Panc1 (cell line): ENCODE data around the gene SCARB2.

Experiments
- CTCF ChIP-seq: fragments of 450-650 bp; IDR thresholded peaks from 2 replicates; pipeline ENCODE4 v1.5.1; 2017; ENCODE audit warnings: mild to moderate bottlenecking
- POLR2AphosphoS5 ChIP-seq: IDR thresholded peaks from 2 replicates; pipeline ENCODE4 v1.6.1; 2012; ENCODE audit warnings: mild to moderate bottlenecking, low read depth, low read length, moderate library complexity
- REST ChIP-seq, 2 experiments: IDR thresholded peaks; 2 replicates each; pipeline ENCODE4 v1.6.1; 2011 to 2012; ENCODE audit warnings: low read depth in 2 of 2, control low read depth in 1 of 2, low read length in 1 of 2, mild to moderate bottlenecking in 1 of 2, moderate library complexity in 1 of 2; ENCODE audit not compliant: insufficient read depth in 1 of 2
- SIN3A ChIP-seq: IDR thresholded peaks from 2 replicates; pipeline ENCODE4 v1.6.1; 2012; ENCODE audit warnings: low read depth, mild to moderate bottlenecking, low read length, moderate library complexity, borderline replicate concordance; ENCODE audit not compliant: insufficient read depth
- TCF7L2 ChIP-seq: IDR thresholded peaks from 2 replicates; pipeline ENCODE4 v1.6.1; 2011; ENCODE audit warnings: mild to moderate bottlenecking, low read depth, low read length, inconsistent platforms

- no peak for TF ChIP-seq CTCF
- no peak for TF ChIP-seq SIN3A
- TF ChIP-seq POLR2AphosphoS5: no peak
- TF ChIP-seq REST (IDR thresholded peaks at IDR 0.05; ENCODE audit: insufficient read depth in 1 of 2, low read depth in 2 of 2, low read length in 1 of 2): no peak
- TF ChIP-seq TCF7L2: no peak
Measured at GRCh38 chr4:76182463-76182862, 31.2 kb downstream of the SCARB2 start.
